ENCODE measurements around the gene PCBP3. TPM values are rescaled to one million over a fixed set of nuclear protein-coding genes. Genes with fewer than 3 reads are reported as not detected.

The PCBP3 gene
- total and polyA plus RNA-seq, 2 donors from 2014 or later: 2.3 to 5.4 TPM

GRCh38 chr21:45918011-45918410 is 274.5 kb downstream of the PCBP3 start:
- no peaks in the 10 kb centered on the region for H3K4me1 ChIP-seq (ENCODE audit: control insufficient read depth in 2 of 3, insufficient read depth in 2 of 3, low read depth in 1 of 3, low read length in 3 of 3)
- intact Hi-C loops (cut with DNase I): no loop called here
- peak in 1 of 5 donors; percentile 32 for DNase-seq
- H3K27me3 ChIP-seq (ENCODE audit: control insufficient read depth, insufficient read depth, low read length): no peaks in the 10 kb centered on the region
- no peak overlapping the region for H3K9ac ChIP-seq (ENCODE audit: low read length in 3 of 3)
- no peak overlapping the region for H3K27ac ChIP-seq (ENCODE audit: low read depth in 2 of 2, low read length in 2 of 2)
- H3K4me3 ChIP-seq (ENCODE audit: low read length in 3 of 3): no peak overlapping the region
- no peak for FAIRE-seq
- H3K9me3 ChIP-seq (ENCODE audit: control insufficient read depth in 2 of 3, insufficient read depth in 1 of 3, low read length in 3 of 3): no peaks in the 10 kb centered on the region
- no peaks in the 10 kb centered on the region for H3K36me3 ChIP-seq (ENCODE audit: control insufficient read depth in 2 of 3, insufficient read depth in 3 of 3, low read length in 3 of 3)
- no peak for TF ChIP-seq CTCF (IDR thresholded peaks at IDR 0.05; ENCODE audit: borderline replicate concordance, extremely low read depth, insufficient read depth)

GRCh38 chr21:45918835-45919447 is 275.4 kb downstream of the PCBP3 start:
- TF ChIP-seq CTCF (IDR thresholded peaks at IDR 0.05; ENCODE audit: borderline replicate concordance, extremely low read depth, insufficient read depth): no peak
- intact Hi-C loops (cut with DNase I): no loop called here
- peak in 1 of 5 donors; percentile 41 for DNase-seq
- Histone ChIP-seq H3K27me3 (ENCODE audit: control insufficient read depth, insufficient read depth, low read length) (no peaks in the 10 kb centered on the region), H3K9me3 (ENCODE audit: control insufficient read depth in 2 of 3, insufficient read depth in 1 of 3, low read length in 3 of 3) (no peaks in the 10 kb centered on the region), H3K27ac (ENCODE audit: low read depth in 2 of 2, low read length in 2 of 2) (no peak overlapping the region), H3K4me1 (ENCODE audit: control insufficient read depth in 2 of 3, insufficient read depth in 2 of 3, low read depth in 1 of 3, low read length in 3 of 3) (no peaks in the 10 kb centered on the region), H3K36me3 (ENCODE audit: control insufficient read depth in 2 of 3, insufficient read depth in 3 of 3, low read length in 3 of 3) (no peaks in the 10 kb centered on the region), H3K4me3 (ENCODE audit: low read length in 3 of 3) (no peak overlapping the region), H3K9ac (ENCODE audit: low read length in 3 of 3) (no peak overlapping the region)
- no peak for FAIRE-seq

GRCh38 chr21:45919593-45919992 is 276.1 kb downstream of the PCBP3 start:
- Histone ChIP-seq H3K27me3 (ENCODE audit: control insufficient read depth, insufficient read depth, low read length) (no peaks in the 10 kb centered on the region), H3K27ac (ENCODE audit: low read depth in 2 of 2, low read length in 2 of 2) (no peak overlapping the region), H3K9ac (ENCODE audit: low read length in 3 of 3) (no peak overlapping the region), H3K4me1 (ENCODE audit: control insufficient read depth in 2 of 3, insufficient read depth in 2 of 3, low read depth in 1 of 3, low read length in 3 of 3) (no peaks in the 10 kb centered on the region), H3K9me3 (ENCODE audit: control insufficient read depth in 2 of 3, insufficient read depth in 1 of 3, low read length in 3 of 3) (no peaks in the 10 kb centered on the region), H3K36me3 (ENCODE audit: control insufficient read depth in 2 of 3, insufficient read depth in 3 of 3, low read length in 3 of 3) (no peaks in the 10 kb centered on the region), H3K4me3 (ENCODE audit: low read length in 3 of 3) (no peak overlapping the region)
- TF ChIP-seq CTCF (IDR thresholded peaks at IDR 0.05; ENCODE audit: borderline replicate concordance, extremely low read depth, insufficient read depth): no peak
- FAIRE-seq: no peak
- intact Hi-C loops (cut with DNase I): no loop called here
- peak in 1 of 5 donors; percentile 48 for DNase-seq

Measured in kidney (tissue), 14 donors.